LHCN-M2 (cell line): ENCODE measurements around the gene DCXR. TPM values are rescaled to one million over a fixed set of nuclear protein-coding genes. Genes with fewer than 3 reads are reported as not detected.
"Not testable (repeated sequence)": the region's sequence is repeated elsewhere in the genome, so short reads cannot be mapped to it uniquely, and the experiment has no call there.

Experiments used
- DNase-seq: peaks from one replicate; pipeline ENCODE4 v3.0.0-alpha.2; 2012; ENCODE audit warnings: low read depth
- total RNA-seq: library from RNA; depleted of rRNA; stranded (reverse); fragments of >200 nt; gene quantifications from 2 replicates; pipeline ENCODE4 v1.2.3, GENCODE V29; 2014

DCXR gene
- total RNA-seq, 1 experiment from 2014 or later, result 90.5 TPM

DNA sequence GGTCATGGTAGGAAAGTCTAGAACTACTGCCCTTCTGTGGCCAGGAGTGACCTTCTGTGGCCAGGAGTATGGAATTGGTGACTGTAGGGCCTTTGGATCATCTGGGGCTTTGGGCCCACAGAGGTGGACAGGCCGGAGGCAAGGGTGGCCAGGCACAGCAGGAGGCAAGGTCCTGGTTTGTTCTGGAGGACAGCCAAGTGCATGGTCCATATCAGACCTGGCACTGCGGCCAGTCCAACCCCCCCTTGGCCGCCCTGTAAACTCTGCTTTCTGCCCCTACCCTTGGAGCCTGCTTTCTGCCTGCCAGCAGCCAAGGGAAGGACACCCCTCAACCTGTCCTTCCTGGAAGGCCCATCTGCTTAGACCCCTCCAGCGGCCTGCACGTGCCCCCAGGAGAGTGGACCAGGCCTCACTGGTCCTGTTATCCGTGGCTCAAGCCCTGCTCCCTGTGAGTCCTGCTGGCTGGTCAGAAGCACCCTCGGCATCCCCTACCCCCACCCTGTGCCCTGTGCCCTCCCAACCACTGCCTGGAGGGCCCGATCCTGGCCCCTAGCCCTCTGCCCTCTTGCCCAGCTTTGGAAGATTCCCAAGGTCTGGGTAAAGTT is 2.3 kb upstream of the DCXR start:
- no peak for DNase-seq

DNA sequence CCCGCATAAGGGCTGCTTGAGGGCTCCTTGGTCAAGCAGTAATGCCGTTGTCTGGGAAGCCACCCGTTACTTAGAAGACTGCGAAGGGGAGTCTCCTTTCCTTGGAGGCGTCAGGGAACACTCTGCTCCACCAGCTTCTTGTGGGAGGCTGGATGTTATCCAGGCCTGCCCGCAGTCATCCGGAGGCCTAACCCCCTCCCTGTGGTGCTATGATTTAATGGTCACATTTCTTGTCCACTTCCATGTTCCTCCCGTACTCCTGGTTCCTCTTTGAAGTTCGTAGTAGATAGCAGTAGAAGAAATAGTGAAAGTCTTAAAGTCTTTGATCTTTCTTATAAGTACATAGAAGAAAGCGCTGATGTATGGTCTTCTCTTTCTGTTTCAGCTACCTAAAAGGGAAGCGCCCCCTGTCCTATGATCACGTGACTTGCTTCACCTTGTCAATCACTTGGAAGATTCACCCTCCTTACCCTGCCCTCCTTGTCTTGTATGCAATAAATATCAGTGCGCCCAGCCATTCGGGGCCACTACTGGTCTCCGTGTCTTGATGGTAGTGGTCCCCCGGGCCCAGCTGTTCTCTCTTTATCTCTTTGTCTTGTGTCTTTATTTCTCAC is 1.4 kb upstream of the DCXR start:
- DNase-seq, result not testable (repeated sequence)

- DNase-seq, result no peak
Observed at GRCh38 chr17:82037889-82038195, 345 bp upstream of the DCXR start.

DNA sequence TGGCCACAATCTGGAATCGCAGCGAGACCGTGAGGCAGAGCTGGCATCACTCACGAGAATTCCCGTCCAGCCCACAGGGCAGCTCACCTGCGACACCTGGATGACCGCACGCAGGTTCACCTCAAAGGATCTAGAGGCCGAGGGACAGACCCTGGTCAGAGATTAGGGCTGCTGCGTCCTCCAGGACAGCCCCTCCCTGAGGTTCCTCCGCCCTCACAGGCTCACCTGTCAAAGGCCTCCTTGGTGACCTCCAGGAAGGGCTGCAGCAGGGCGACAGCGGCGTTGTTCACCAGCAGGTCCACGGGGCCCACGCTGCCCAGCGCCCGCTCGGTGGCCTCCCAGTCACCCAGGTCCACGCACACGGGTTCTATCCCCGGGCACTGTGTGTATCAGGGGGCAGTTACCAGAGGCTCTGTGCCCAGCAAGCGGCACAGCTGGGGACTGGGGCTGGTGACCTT is 834 bp downstream of the DCXR start:
- no peak for DNase-seq

DNA sequence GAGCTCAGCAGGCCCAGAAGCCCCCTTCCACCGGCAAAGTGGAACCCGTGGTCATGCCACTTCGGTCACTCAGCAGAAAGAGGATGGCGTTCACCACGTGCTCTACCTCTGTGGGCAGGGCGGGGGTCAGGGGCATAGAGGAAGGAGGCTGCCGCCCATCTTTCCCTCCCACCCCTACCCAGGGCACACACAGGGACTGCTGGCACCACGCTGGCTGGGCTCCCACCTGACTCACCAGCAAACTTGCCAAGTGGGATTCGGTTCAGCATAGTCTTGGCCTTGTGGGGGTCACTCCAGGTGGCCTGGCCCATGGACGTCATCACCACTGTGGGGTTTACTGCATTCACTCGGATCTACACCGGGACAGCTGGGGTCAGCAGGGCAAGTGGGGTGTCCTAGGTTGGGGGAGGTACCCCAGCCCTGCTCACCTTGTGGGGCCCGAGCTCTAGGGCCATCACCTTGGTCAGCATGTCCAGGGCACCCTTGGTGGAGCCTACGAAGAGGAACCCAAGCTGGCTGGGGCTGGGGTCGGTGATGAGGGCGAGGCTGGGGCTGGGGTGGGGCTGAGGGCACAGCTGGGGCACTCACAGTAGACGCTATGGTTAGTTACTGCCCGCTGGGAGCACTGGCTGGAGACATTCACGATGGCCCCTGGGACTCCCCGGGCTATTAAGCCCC is 1.4 kb downstream of the DCXR start:
- DNase-seq, result no peak

DNA sequence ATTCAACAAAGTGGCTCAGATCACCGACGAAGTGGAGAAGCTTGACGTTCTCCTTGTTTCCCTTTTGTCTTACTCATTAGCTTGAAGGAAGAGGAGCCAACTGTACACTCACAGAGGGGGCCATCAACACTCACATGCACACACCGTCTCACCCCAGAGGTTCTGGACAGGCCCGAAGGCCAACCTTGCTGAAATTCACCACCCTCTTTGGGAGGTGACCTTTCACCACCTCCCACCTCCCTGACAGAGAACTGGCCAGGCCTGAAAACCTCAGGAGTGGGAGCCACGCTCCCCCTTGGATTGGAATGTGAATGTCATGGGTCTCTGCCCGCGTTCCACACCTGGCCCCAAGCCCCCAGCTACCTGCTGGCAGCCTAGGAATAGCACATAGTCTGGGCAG is 2.0 kb downstream of the DCXR start:
- no peak for DNase-seq

DNA sequence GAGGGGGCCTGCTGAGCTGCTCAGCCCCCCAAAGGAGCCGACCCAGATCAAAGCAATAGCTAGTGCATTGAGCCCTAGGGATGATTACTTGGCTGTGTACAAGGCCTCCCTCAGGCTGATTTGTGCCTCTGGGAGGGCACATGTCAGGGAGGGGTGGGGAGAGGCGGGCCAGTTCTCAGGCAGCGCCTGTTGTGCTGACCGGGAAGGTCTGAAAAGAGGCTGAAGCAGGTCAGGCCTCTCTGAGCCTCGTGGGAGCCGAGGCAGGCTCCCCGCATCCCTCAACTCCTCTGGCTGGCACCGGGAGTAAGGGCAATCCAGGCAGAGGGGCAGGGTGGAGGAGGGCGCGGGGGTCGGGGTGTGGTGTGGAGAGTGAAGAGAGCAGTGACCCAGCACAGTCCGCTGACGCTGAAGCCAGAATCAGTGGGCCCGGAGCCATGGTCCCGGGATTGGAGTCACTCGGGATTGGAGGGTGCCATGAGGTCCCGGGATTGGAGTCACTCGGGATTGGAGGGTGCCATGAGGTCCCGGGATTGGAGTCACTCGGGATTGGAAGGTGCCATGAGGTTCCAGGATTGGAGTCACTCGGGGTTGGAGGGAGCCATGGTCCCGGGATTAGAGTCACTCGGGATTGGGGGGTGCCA is 3.0 kb downstream of the DCXR start:
- no peak for DNase-seq

- no peak for DNase-seq
Observed at GRCh38 chr17:82033359-82034085, 4.0 kb downstream of the DCXR start.

DNA sequence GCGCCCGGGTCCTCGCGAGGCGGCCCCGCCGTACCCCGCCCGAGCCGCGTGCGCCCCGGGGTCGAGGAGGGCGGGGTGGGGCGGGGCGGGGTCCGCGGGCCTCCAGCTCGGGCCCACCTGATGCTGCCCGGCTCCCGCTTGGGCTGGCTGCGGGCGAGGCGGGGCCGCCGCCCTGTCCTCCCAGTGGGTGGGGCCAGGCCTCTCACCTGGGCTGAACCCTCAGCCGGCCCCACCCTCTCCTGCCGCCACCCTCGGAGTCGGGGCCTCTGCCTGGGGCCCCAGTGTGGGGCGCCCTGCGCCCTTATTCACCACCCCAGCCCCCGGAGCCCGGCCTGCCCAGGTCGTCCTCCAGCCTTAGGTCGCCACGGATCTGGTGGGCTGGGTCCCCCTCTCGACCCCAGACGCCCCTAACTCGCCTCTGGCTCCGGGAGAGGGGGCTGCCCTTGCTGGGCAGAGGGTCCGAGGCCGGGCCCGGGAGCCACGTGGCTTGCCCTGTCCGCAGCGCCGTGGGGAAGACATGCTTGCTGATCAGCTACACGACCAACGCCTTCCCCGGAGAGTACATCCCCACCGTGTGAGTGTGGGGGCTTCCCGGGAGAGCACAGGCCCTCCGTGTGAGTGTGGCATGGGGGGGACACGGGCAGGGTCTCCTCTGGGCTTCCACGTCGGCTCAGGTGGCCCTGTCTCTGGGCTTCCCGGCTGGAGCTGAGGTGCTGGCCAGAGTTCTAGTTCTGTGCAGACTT is 5.4 kb downstream of the DCXR start:
- DNase-seq, result no peak

- no peak for DNase-seq
Observed at GRCh38 chr17:82031303-82031884, 6.1 kb downstream of the DCXR start, which contains the start of gene RAC3. Gene RAC3, plus strand, starts transcription at chr17:82031678. Its CDS starts 84 bp downstream, at chr17:82031762.

DNA sequence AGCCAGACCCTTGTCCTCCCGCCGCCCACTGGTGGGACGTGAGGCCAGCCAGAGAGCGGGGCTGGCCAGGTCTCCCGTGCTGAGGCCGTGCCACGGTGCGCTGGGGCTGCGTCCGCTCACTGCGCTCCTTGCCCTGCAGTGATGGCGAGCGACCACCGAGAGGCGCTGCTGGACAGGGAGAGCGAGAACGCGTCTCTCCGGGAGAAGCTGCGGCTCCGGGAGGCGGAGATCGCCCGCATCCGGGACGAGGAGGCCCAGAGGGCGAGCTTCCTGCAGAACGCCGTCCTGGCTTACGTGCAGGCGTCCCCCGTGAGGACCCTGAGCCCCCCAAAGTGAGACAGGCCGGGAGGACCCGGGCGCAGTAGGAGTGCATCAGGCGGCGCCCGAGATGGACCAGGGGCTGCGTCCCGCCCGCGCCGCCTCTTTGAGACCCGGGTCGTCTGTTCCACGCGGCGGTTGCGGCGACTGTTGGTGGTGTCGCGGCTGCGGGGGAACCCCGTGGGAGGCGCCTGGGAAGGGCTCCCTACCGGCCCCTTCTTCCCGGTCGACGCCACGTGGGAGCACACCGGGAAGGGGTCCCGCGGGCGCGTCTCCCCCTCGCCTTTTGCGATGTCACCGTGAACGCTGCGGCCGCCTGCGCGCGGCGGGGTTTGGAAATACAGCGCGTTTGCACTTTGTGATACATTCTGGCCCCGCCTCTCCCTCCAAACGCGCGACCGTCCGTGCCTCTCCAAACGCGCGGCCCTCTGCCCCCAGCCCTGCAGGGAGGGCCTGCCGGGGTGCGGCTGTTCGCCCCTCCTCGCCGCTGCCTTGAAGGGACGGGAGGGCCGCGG is 6.8 kb downstream of the DCXR start:
- DNase-seq, result peak; percentile 51

GRCh38 chr17:82029990-82030469 is 7.5 kb downstream of the DCXR start:
- no peak for DNase-seq

DNA sequence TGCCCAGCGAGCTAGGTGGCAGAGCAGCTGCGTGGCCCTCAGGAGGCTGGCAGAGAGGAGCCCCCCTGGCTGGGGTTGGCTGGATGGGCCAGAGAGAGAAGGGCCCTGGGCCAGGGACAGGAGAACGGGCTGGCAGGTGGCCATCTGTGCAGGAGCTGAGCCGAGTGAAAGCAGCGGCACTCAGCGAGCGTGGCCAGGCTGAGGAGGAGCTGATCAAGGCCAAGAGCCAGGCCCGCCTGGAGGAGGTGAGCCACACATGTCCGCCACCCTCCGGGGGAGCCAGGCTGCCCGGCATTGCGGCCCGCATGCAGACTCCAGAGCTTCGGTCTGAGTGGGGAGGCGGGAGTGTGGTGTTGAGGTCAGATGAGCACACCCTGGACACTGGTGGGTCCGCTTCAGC is 8.1 kb downstream of the DCXR start:
- no peak for DNase-seq

DNA sequence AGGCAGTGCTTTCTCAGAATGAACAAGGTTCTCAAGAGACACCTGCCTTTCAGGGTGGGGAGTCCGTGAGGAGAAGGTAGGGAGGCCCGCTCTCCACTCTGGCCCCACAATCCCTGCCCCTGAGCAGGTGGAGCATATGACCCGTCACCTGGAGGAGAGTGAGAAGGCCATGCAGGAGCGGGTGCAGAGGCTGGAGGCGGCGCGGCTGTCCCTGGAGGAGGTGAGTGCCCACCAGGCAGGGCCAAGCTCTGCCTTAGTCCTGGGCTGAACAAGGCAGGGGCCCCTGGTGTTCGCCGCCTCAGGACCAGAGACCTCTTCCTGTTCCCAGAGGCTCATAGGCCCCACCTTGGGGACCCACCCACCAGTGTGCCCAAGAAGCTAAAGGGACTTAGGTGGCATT is 8.5 kb downstream of the DCXR start:
- no peak for DNase-seq

GRCh38 chr17:82028246-82028645 is 9.3 kb downstream of the DCXR start:
- no peak for DNase-seq

DNA sequence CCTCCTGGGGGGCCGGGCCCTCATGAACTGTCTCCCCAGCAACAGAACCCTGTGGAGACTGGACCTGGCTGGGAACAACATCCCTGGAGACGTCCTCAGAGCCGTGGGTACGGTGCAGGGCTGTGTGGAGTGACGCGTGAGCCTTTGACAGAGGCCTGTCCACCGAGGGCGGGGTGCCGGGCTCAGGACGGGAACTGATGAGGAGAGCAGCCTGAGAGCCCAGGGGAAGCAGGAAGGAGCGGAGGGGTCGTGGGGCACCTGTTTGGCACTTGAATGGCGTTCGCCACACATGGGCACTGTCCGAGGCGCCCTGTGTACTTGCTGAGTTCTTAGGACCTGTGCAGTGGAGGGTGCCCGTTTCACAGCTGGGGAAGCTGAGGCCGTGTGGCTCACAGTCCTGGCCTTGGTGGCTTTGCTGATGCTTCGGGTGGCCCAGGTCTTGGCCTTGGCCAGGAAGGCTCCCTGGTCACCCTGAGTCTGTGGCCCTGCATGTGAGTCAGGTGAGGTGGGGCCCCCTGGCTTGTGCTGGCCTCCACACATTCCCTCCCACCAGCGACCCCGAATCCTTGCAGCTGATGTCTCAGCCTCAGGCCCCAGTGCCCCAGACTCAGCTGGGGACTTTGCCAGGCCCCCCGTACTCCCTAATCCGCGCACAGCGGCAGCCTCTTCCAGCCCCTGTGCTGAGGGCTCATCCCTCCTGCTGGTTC is 11.9 kb downstream of the DCXR start:
- DNase-seq, result no peak

GRCh38 chr17:82024859-82025258 is 12.6 kb downstream of the DCXR start:
- no peak for DNase-seq

DNA sequence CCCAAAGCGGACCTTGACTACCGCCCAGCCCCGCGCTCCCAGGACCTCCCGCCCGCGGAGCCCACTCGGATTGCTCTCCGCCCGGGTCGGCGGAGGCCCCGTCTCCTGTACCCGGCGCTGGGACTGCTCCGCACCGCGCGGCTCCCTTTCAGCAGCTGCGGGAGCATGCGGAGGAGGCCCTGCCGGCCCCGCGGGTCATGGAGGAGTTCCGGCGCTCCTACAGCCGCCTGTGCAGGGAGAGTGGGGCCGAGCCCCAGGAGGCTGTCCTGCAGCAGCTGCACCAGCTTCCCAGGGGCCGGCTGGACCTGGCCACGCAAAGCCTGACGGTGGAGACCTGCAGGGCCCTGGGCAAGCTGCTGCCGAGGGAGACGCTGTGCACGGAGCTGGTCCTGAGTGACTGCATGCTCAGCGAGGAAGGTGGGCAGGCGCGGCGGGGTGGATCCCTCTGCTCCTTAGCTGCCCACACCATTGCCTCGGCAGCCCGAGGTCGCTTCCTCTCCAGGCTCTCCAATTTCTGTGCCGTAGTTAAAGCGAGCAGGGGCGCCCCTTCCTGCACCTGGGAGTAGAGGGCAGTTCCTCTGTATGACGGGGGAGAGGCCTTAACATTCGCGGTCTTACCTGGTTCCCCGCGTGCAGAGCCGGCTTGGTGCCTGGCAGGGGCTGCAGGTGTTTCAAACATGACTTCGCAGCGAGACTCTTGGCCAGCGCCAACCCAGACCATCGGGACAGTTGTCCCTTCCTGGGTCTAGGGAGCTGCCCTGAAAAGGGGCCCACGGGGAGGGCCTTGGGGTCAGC is 13.9 kb downstream of the DCXR start:
- DNase-seq, result peak; percentile 49
